GM18870 (cell line): ENCODE measurements around the gene UBE3B.
"Not testable (repeated sequence)": the region's sequence is repeated elsewhere in the genome, so short reads cannot be mapped to it uniquely, and the experiment has no call there.

Source experiments
- ATAC-seq: cut with Tn5 transposase; IDR thresholded peaks from one replicate; pipeline ENCODE4 v1.9.1; 2021; ENCODE audit warnings: moderate library complexity; ENCODE audit not compliant: unreplicated experiment

UBE3B gene

DNA sequence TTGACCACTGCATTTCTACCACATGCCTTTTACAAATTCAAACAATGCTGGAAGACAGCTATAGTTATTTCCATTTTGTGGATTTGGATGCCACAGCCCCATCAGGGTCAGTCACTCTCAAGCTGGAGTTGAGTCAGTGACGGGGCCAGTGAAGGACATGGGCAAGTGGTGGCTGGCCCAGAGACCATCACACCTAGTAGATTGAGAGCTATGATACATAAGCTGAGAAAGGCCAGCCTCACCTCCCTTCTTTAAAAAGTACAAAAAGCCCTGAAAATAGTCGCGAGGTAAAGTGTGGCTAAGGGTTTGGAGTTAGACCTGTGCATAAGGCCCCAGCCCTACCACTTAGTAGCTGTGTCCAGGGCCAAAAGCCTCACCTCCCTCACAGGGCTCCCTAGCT lies 4.4 kb upstream of the UBE3B start:
- no peak for ATAC-seq

DNA sequence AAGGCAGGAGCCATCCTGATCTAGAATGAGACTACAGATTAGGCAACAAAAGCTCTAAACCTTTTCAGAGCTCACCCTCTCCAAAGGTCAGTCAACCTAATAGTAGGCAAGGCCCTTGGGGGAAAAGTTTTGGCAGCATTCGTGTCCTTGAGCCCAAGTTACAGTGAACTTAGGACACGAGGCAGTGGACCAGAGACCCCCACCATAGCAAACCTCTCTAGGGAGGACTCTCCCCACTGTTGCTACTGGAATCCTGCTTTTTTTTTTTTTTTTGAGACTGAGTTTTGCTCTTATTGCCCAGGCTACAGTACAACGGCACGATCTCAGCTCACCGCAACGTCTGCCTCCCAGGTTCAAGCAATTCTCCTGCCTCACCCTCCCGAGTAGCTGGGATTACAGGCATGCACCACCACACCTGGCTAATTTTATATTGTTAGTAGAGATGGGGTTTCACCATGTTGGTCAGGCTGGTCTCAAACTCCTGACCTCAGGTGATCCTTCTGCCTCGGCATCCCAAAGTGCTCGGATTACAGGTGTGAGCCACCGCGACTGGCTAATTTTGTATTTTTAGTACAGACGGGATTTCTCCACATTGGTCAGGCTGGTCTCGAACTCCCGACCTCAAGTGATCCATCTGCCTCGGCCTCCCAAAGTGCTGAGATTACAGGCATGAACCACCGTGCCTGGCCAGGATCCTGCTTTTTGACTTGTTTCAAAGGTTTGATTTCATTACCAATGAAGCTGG lies 3.7 kb upstream of the UBE3B start:
- not testable (repeated sequence) for ATAC-seq

DNA sequence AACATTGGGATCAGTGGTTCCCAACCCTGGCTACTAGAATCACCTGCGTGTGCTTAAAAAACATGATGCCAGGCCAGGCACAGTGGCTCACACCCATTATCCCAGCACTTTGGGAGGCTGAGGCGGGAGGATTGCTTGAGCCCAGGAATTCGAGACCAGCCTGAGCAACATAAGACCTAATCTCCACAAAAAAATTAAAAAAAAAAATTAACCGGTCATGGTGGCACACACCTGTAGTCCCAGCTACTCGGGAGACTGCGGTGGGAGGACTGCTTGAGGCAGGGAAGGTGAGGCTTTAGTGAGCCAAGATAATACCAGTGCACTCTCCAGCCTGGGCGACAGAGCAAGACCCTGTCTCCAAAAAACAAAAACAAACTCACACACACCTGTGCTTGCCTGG lies 2.3 kb upstream of the UBE3B start:
- no peak for ATAC-seq

DNA sequence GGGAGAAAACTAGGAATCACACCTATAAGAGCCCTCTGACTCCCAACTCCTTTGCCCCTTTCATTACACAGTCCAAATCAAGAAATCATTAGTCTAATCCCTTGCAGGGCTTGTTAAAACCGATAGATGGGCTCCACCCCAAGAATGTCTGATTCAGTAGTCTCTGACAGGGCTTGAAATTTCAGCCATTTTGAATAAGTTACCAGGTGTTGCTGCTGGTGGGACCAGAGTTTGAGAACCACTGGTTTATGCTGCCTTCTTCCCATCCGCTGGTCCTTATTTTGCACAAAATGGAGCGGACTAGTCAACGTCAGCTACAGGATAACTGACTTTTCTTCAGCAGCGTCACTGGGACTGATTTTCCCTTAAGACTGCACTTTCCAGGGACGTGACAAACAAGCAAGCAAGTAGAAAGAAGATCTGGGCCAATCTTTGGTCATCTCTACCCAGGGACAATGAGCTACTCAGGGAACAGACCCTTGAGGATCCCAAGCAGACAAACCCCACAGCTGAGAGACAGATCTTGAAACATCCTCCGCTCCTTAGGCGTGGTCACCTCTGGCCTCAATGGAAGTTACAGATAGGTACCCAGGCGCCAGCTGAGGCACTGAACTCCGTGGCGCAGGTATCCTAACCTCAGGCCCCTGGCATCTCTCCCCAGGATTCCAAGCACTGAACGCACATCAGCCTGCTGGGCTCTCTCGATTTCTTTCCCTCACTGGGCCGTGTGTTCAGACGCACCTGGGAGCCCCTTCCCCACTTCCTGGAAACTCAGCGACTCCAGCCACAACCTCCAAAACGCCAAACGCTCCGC lies 1.2 kb upstream of the UBE3B start:
- ATAC-seq: no peak

DNA sequence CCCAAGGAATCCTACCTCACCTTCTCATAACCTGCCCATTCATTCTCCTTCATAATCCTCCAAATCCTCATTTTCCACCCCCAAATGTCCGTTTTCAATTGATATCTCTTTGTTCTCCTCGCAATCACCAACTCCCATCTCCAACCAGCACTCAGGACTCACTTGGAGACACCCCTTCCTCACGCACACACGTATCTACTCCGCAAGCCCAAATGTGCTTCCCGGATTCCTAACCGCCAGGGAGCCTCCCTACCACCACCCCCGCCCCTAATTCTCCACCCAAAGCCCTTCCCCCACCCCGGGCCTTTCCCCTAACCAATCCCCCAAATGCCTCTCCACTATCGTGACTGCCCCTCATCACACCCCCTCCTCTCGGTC lies 638 bp upstream of the UBE3B start:
- ATAC-seq: no peak

DNA sequence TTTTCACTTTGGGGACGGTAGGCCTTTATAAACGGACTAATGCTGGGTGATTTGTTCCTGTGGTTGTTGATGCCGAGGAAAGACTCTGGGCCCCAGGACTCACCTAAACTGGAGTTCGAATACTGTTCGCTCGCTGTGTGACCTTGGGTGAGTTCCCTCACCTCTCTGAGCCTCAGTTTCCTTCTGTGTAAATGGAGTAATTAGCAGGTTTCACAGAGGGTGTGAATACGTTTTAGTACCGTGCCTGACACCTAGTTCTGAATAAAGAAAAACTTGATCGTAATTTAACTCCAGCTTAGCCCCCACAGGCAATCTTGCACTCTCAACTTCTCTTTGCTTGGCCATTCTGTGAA lies 505 bp downstream of the UBE3B start:
- no peak for ATAC-seq

DNA sequence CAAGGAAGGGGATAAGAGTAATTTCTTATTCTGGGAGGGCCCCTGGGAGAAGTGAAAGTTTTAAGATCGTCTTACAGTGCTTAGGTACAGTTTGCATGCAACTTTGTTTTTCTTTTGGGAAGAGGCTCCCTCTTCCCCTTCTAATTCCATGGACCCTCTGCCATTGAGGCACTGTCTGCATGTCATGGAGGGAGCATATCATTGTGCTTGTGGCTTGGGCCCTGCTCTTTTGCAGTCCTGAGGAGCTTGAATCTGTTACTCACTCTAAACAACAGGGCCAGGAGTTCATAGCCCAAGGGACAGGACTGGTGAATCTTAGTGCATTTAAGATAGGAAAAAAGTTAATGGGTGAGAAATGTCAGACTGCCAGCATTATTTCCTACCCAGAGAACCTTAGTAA lies 2.3 kb downstream of the UBE3B start:
- ATAC-seq: no peak

DNA sequence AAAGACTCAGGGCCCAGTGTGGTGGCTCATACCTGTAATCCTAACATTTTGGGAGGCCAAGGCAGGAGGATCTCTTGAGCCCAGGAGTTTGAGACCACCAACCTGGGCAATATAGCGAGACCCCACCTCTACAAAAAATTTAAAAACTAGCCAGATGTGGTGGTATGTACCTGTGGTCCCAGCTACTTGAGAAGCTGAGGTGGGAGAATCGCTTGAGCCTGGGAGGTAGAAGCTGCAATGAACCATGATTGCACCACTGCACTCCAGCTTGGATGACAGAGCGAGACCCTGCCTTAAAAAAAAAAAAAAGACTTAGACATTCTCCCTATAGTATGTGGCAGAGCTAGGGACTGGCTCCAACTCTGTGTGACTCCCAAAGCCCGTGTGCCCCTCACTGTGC lies 2.9 kb downstream of the UBE3B start:
- no peak for ATAC-seq

DNA sequence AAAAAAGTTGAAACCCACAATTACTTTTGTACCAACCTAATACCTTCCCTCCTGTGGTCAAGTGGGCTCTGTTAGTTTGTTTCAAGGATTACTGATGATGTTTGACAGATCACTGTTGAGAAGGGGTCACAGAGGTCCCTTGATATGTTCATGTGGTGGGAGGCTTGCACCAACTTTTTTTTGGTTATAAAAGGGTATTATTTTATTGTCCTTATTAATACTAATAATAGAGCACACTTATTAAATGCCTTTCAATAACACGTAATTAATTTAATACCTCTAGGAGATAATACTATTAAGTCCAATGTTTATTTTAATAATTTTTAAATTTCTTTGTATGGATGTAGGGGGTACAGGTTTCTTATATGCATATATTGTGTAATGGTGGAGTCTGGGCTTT lies 4.4 kb downstream of the UBE3B start:
- no peak for ATAC-seq

DNA sequence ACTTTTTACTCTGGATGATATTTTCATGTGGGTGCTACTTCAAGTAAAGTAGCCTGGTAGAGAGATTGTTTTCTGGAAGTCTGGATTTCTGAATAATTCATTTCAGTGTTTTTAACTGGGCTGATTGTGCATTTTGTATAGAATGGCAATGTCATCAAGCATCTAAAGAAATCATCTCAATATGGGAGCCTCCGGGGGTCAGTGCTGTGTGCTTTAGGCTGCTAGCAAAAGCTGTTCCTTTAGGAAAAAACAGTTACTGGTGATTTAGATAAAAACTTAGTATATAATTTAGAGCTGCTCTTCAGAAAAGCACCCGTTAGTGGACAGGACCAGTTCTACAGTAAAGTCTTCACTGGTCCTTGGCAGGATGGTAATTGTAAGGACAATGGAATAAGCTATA lies 5.1 kb downstream of the UBE3B start:
- ATAC-seq: no peak

DNA sequence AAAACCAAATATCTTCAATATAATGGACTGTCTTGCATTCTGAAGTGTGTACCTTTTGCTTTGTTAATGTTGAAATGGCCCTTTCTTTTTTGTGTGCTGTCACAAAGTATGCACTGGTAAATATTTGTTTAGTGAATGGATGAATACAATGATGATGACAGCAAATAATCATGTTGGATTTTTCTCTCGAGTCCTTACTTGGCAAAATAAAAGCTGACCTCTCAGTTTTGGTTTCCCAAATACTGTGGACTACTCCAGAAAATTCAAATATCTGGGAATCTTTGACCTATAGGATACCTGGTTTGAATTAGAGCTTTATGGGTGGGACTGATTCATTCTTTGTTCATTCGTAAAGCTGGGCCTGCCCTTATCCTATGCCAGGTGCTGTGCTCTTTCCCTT lies 5.5 kb downstream of the UBE3B start:
- ATAC-seq: no peak

DNA sequence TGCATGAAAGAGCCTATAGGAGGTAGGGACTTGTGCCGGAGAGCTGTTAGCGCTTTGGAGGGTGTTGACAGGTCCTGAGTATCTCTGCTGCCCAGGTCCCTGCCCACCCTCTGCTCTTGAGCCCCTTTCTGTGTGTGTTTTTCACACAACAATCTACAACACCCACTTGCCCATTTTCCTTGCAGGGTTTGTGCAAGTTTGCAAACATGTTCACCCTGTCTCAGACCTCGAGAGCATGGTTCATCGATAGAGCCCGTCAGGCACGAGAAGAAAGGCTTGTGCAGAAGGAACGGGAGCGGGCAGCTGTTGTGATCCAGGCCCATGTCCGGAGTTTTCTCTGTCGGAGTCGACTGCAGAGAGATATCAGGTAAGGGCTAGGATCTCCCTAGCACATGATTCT lies 5.9 kb downstream of the UBE3B start:
- ATAC-seq: no peak

DNA sequence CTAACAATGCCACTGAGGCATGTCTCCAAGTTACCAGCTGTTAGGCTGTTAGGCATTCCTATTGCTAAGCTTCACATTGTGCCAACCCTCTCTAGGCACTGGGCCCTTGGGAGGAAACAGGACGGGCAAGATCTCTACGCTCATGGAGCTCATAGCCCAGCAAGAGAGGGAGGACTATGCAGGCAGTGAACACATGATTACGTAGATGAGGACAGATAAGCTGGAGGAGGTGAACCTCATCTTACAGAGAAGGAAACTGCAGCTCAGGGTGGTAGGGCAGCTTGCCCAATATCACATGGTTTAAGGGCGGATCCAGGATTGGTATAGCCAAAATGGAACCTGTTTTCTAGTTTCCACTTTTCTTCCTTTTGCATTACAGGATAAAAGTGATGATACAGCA lies 7.8 kb downstream of the UBE3B start:
- no peak for ATAC-seq

DNA sequence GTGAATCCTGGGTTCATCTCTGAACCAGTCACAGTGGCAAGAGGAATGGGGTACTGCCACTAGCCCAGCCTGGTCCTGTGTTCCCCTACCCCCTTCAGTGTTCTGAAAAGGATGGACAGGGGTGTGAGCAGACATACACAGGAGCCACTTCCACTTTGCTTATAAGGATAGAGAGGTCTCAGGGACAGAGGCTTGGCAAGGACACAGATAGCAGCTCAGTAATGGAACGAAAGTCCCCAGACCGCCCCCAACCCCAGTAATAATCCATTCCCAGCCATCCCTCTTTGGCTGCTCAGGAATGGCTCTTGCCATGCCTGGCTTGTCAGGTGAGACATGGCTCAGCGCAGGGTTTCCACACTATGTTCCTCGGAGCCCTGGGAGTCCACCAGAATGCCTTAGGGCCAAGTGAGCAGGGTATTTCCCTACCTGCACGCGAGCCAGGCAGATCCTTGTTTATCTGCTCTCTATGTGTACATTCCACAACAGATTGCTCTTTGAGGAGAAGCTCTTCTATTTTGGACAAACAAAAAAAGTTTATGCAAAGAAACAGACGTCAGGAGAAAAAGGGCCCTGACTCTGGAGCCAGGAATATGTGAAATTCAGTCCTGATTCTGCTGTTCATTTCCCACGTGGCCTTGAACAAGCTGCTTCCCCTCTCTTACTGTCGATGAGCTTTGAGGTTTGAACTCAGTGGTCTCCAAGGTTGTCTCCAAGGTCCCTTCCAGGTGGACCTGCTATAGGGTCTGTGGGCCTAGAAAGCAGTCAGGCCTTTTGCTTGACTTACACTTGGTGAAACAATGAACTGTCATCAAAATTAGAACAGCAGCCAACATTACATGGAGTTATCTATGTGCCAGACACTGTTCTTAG lies 10.0 kb downstream of the UBE3B start:
- no peak for ATAC-seq

DNA sequence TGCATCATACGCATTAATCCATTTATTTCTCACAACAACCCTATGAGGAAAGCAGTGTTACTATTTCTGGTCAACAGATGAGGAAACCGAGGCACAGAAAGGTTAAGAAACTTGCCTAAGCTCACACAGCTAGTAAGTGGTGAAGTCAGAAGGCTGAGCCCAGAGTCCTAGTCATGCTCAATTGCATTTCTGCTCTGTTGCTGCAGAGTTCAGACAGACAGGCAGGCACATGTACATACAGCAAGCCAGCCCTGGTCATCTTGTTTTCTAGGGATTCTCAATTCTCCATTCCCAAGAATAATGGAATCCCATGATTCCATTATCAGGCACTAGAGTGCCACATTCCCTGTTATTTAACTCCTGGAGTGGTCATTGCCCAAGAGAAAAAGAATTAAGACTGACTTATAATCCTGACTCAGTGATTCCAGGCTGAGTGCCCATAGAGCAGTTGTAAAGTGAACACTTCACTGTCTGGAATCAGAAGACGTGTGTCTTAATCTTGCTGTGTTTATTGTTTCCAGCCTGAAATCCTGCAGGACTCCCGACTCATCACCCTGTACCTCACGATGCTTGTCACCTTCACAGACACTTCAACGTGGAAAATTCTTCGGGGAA lies 10.7 kb downstream of the UBE3B start:
- ATAC-seq: no peak

DNA sequence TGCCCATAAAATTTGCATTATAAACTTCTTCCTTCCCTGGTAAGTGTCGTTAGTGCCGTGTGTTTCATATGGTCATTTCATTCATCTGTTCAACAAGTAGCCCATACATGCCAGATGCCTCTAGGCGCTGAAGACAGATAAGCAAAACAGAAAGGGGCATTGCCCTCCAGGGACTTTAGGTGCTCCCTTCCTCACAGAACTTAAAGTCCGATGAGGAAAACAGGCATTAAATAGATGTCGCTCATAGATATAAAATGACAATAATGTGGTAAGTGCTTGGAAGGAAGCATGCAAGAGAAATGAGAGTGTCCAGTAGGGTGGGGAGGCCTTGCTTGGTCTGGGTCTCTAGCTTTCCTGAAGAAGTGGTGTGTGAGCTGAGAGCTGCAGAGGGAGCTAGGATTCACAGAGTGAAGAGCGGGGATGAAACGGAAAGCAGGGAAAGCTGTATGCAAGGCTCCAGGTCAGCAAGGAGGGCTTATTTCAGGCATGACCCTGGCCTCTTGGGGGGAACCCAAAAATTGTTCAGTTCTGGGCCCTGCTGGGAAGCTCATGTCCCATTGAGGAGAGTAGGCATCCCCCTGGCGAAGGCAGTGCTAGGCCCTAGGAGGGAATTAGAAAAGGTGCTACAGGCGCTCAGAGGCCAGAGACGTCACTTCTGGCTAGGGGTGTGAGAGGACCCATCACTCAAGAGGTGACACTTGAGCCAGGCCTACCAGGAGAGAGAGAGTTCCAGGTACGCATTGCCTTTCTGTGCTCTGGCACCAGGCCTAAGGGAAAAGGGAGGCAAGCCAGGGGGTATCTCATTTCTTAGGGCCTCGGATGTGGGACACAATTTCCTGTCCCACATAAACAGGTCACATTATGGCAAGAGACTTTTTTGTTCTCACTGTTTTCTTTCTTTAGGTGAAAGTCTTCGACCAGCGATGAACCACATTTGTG lies 11.9 kb downstream of the UBE3B start:
- ATAC-seq: no peak

DNA sequence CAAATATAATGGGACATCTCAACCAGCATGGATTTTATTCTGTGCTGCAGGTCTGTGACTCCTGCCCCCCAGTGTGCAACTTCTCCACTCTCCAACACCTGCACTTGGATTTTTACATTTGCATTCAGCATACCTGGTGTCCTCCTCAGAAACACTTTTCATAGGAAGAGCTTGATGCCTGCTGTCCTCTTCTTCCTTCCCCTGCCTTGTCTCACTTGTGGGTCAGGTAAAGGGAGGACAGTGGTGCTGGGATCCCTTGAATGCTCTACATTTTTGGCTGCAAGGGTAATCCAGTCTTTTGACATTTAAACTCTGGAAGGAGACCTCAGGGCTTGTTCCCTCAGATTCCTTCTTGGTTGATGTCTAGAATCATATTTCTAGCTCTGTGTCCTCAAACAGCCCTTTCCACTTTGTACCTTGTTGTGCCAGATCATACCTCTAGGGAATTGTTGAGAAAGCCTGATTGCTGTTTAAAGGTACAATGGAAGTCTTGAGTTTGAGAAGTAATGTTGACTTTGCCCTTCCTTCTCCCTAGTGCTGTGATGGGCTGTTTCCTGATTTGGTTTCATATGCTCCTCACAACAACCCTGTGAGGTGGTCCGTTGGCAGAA lies 12.6 kb downstream of the UBE3B start:
- ATAC-seq: no peak

DNA sequence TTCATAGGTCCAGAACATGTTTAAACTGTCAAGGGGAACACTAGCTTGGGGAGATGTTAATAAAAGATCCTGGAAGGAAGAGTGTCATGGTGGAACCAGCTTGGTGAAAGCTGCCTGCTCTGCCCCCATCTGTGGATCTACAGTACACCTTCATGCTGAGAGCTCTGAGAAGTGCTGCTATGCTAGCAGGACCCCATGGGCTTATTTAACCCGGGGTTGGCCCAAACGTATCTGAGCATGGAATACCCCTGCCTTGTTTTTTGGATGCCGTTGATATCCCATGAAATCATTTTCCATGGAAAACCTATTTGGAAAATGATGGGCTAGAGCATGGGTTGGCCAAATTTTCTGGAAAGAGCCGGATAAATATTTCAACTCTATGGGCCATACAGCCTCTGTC lies 14.2 kb downstream of the UBE3B start:
- ATAC-seq: no peak

DNA sequence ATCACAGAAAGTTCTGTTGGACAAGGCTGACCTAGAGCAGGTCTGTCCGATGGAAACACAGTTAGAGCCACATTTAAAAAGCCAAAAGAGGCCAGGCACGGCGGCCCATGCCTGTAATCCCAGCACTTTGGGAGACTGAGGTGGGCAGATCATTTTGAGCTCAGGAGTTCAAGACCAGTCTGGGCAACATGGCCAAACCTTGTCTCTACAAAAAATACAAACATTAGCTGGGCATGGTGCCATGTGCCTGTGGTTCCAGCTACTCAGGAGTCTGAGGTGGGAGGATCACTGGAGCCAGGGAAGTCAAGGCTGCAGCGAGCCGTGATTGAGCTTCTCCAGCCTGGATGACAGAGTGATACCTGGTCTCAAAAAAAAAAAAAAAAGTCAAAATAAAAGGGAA lies 14.9 kb downstream of the UBE3B start:
- ATAC-seq: no peak

DNA sequence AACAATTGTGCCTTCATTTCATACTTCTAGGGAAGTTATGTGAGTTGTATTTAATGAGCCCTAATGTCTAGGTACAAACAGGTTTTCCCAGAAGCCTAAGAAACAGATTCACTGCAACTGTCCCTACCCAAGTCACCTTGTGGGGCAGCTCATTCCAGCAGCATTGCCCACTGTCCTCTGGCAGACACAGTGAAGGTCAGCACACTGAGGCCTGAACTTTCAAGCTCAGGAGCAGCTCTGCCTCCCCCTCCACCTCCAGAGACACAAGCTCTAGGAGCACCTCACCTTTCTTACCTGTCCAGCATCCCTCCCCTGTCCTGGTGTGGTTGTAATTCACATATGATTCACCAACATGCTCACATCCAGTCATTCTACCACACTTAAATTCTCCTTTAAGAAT lies 15.7 kb downstream of the UBE3B start:
- ATAC-seq: no peak
